NCI-H748 (cell line): ENCODE results near the gene F10.

Experiments
- DNase-seq: peaks from one replicate; lab custom pipeline; 2025; ENCODE audit not compliant: unreplicated experiment; lab: John Stamatoyannopoulos, UW

F10 gene

GRCh38 chr13:113115363-113116205 is 7.0 kb upstream of the F10 start:
- DNase-seq, result no peak

- no peak for DNase-seq
These were observed 6.3 kb upstream of the F10 start for GRCh38 chr13:113116206-113116800.

- no peak for DNase-seq
These were observed 5.7 kb upstream of the F10 start for GRCh38 chr13:113116871-113117271.

DNA sequence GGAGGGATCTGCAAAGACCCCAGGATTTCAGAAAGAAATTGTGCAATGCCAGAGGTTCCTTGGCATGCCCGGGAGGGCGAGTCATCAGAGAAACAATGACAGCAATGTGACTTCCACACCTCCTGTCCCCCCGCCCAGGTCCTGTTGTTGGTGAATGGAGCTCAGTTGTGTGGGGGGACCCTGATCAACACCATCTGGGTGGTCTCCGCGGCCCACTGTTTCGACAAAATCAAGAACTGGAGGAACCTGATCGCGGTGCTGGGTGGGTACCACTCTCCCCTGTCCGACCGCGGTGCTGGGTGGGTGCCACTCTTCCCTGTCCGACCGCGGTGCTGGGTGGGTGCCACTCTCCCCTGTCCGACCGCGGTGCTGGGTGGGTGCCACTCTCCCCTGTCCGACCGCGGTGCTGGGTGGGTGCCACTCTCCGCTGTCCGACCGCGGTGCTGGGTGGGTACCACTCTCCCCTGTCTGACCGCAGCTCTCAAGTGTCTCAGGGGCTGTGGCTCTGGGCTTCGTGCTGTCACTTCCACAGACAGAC is 5.2 kb upstream of the F10 start:
- DNase-seq, result no peak

GRCh38 chr13:113117911-113118260 is 4.7 kb upstream of the F10 start:
- DNase-seq, result no peak

DNA sequence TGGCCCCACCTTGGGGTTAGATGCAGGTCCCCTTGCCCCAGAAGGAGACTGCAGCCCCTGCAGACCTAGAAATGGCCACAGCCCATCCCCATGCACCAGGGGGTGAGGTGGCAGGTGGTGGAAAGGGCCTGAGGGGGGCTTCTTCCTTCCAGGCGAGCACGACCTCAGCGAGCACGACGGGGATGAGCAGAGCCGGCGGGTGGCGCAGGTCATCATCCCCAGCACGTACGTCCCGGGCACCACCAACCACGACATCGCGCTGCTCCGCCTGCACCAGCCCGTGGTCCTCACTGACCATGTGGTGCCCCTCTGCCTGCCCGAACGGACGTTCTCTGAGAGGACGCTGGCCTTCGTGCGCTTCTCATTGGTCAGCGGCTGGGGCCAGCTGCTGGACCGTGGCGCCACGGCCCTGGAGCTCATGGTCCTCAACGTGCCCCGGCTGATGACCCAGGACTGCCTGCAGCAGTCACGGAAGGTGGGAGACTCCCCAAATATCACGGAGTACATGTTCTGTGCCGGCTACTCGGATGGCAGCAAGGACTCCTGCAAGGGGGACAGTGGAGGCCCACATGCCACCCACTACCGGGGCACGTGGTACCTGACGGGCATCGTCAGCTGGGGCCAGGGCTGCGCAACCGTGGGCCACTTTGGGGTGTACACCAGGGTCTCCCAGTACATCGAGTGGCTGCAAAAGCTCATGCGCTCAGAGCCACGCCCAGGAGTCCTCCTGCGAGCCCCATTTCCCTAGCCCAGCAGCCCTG is 4.2 kb upstream of the F10 start:
- DNase-seq, result no peak

GRCh38 chr13:113119166-113119821 is 3.3 kb upstream of the F10 start:
- no peak for DNase-seq

DNA sequence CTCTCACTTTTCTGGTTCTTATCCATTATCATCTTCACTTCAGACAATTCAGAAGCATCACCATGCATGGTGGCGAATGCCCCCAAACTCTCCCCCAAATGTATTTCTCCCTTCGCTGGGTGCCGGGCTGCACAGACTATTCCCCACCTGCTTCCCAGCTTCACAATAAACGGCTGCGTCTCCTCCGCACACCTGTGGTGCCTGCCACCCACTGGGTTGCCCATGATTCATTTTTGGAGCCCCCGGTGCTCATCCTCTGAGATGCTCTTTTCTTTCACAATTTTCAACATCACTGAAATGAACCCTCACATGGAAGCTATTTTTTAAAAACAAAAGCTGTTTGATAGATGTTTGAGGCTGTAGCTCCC is 2.8 kb upstream of the F10 start:
- DNase-seq, result no peak

DNA sequence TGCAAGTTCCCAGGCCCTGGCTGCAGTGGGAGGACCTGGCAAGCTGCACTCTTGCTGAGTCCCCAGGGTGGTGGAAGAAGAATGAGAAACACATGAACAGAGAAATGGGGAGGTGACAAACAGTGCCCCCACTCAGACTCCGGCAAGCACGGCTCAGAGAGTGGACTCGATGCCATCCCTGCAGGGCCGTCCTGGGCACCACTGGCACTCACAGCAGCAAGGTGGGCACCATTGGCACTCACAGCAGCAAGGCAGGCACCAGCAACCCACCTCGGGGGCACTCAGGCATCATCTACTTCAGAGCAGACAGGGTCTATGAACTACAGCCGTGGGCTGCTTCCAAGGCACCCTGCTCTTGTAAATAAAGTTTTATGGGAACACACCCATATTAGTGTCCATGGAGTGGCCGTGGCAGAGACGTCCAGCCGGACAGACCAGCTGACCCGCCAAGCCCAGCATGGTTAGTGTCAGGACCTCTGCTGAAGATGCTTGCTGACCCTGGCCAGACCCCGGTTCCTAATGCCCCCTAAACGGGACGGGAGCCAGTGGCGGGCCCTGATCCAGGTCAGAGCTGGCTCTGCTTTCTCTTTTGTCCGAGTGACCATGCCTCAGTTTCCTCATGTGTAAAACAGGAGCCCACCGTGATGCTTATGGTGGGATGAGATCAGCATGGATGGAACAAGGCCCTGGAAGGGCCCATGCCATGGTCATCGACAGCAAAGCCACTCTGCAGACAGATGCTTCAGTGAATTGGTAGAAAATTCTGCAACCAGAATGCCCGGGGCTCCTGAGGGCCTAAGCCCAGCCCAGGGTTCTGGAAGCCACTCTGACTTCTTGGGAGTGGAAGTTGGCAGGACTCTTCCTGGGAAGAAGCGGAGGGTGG is 2.1 kb upstream of the F10 start:
- DNase-seq, result no peak

GRCh38 chr13:113121183-113121927 is 1.2 kb upstream of the F10 start:
- DNase-seq, result no peak

GRCh38 chr13:113121928-113122471 is 599 bp upstream of the F10 start:
- DNase-seq, result no peak

DNA sequence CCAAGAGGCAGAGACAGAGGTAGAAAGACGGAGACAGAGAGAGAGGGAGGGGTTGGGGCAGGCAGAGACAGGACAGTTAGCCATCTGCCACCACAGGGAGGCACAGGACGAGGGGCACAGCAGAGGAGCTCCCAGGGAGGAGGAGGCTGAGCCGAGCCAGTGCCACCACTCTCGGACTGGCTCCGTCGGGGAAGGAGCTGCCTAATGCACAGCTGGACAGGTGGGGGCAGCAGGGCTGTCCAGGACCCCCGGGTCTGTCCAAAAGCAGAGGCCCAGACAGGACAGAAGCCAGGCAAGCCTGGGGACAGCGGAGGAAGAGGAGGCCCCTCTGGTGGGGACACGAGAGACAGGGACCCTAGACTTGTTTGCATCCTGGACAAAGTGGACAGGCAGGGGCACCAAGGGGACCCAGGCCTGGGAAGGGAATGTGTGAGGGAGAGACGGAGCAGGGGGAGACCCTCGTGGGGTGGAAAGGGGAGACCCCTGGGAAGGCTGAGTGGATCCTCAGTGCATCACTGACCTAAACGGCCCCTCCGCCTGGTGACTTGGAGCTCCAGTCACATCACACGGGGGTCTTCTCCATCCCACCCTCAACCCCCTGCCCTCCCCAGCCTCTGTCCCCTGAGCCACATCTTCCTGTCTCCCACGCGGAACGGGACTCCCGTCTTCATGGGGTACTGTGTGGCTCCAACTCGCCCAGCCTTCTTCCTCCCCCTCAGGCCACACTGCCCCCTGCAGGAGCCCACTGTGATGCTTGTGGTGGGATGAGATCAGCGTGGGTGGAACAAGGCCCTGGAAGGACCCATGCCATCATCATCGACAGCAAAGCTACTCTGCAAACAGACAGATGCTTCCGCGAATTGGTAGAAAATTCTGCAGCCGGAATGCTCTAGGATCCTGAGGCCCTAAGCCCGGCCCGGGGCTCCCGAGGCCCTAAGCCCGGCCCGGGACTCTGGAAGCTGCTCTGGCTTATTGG is 915 bp downstream of the F10 start:
- DNase-seq, result no peak

DNA sequence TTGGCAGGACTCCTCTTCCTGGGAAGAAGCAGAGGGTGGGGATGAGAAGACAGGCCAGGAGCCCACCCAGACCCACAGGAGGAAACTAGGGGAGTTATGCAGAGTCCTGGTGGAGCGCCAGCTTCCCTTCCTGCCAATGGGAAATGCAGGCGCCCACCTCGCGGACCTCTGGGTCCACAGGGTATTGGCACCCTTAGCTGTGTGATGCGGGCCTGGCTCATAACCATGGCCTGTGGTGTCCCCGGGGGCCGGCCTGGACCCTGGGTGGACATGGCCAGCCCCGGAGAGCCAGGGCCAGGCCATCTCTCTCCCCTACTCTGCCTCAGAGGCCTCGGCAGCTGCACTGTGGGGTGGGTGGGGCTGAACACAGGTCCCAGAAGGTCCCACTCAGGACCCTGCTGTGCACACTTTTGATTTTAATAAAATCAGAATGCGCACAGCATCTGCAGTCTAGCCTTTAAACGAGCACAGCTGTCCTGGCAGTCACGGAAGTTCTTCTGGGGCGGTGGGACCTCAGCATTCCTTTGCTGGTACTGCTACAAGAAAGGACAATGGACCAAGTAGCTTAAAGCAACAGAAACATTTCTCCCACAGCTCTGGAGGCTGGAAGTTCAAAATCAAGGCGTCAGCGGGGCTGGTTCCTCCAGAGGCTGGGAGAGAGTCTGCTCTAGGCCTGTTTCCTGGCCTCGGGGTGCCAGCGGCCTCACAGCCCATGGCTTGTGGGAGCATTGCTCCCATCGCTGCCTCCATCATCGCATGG is 1.8 kb downstream of the F10 start:
- no peak for DNase-seq

DNA sequence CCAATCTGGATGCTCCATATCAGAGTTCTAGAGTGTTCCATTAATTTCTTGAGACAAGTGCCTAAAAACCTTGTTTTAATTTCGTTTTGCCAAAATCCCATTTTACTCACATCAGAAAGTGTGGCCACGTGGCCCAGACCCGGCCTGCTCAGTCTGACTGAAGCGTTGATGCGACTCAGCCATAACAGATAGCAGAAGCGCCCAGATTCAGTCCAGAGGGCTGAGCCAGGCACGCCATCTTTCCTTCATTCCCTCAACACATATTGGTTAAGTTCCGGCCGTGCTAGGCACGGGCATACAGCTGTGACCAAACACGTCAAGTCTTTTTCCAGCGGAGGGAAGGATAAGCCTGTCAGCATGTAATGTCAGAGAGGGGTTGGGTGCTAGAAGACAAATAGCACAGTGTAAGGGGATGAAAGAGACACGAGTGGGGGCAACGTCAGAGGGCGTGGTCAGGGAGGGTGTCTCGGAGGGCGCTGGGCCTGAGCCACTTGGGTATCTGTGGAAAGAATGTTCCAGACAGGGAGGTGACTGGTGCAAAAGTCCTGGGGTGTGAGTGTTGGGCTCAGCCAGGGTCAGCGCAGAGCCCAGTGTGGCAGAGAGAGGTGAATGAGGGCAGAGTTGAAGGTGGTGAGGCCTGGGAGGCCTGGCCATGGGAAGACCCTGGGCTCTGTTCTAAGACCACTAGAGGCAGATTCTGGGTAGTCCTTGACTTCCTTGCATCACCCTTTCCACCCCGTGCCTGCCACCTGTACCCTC is 3.1 kb downstream of the F10 start:
- DNase-seq, result no peak

- no peak for DNase-seq
These were observed 3.9 kb downstream of the F10 start for GRCh38 chr13:113126265-113127150.

GRCh38 chr13:113129480-113129879 is 6.9 kb downstream of the F10 start:
- DNase-seq, result no peak
